ENCODE data around the gene MDH1B. TPM values are rescaled to one million over a fixed set of nuclear protein-coding genes. Genes with fewer than 3 reads are reported as not detected.
"Not testable (repeated sequence)": the region's sequence is repeated elsewhere in the genome, so short reads cannot be mapped to it uniquely, and the experiment has no call there.

The MDH1B gene
- total RNA-seq, 1 experiment from 2014 or later = 0.85 TPM

- POLR2A ChIA-PET = no interaction called here
- ATAC-seq (no peak), DNase-seq (ENCODE audit: low read depth, low spot score) (no peak)
- TF ChIP-seq POLR2AphosphoS5 (IDR thresholded peaks at IDR 0.05; ENCODE audit: low read depth, low read length) (no peak), REST (IDR thresholded peaks at IDR 0.05; ENCODE audit: insufficient read depth in 1 of 2, low read depth in 2 of 2, low read length in 1 of 2) (no peak), CTCF (IDR thresholded peaks at IDR 0.05) (no peak), TCF7L2 (IDR thresholded peaks at IDR 0.05; ENCODE audit: low read depth, low read length) (no peak), SIN3A (IDR thresholded peaks at IDR 0.05; ENCODE audit: borderline replicate concordance, insufficient read depth, low read depth, low read length) (no peak)
- CTCF ChIA-PET = no interaction called here
- Histone ChIP-seq H3K36me3 (ENCODE audit: control insufficient read depth, insufficient read depth, low read length) (no peaks in the 10 kb centered on the region), H3K27ac (ENCODE audit: low read length) (no peak within 1 kb of the TSS), H3K27me3 (ENCODE audit: control insufficient read depth, insufficient read depth, low read length) (no peaks in the 10 kb centered on the region), H3K4me1 (ENCODE audit: control insufficient read depth, insufficient read depth, low read length) (no peaks in the 10 kb centered on the region; the same call in 1 of the 2 replicates), H3K4me3 (ENCODE audit: low read depth in 2 of 2, low read length in 2 of 2) (no peak within 1 kb of the TSS), H3K9me3 (ENCODE audit: control insufficient read depth, insufficient read depth, low read depth, low read length) (no peaks in the 10 kb centered on the region)
- in situ Hi-C loops (cut with HindIII; ENCODE audit: low pct_unique_long_range_greater_than_20kb, low sequenced_read_pairs) = no loop called here
- no TSS peak for BruUV-seq (replicated peaks)
- intact Hi-C loops (cut with micrococcal nuclease; ENCODE audit: unreplicated experiment) = no loop called here
These were observed 46.8 kb downstream of the MDH1B start, which contains the start of gene DYTN for GRCh38 chr2:206718296-206718695. Gene DYTN, minus strand, starts transcription at chr2:206718396. Its CDS starts 117 bp downstream, at chr2:206718279.

- Histone ChIP-seq H3K9me3 (ENCODE audit: control insufficient read depth, insufficient read depth, low read depth, low read length) (no peaks in the 10 kb centered on the region), H3K36me3 (ENCODE audit: control insufficient read depth, insufficient read depth, low read length) (no peaks in the 10 kb centered on the region), H3K4me3 (ENCODE audit: low read depth in 2 of 2, low read length in 2 of 2) (no peak overlapping the region), H3K27me3 (ENCODE audit: control insufficient read depth, insufficient read depth, low read length) (no peaks in the 10 kb centered on the region), H3K4me1 (ENCODE audit: control insufficient read depth, insufficient read depth, low read length) (no peaks in the 10 kb centered on the region; the same call in 1 of the 2 replicates), H3K27ac (ENCODE audit: low read length) (no peak overlapping the region)
- in situ Hi-C loops (cut with HindIII; ENCODE audit: low pct_unique_long_range_greater_than_20kb, low sequenced_read_pairs) = no loop called here
- POLR2A ChIA-PET = no interaction called here
- no peak for ATAC-seq
- intact Hi-C loops (cut with micrococcal nuclease; ENCODE audit: unreplicated experiment) = no loop called here
- TF ChIP-seq POLR2AphosphoS5 (IDR thresholded peaks at IDR 0.05; ENCODE audit: low read depth, low read length) (no peak), REST (IDR thresholded peaks at IDR 0.05; ENCODE audit: insufficient read depth in 1 of 2, low read depth in 2 of 2, low read length in 1 of 2) (no peak), CTCF (IDR thresholded peaks at IDR 0.05) (no peak), SIN3A (IDR thresholded peaks at IDR 0.05; ENCODE audit: borderline replicate concordance, insufficient read depth, low read depth, low read length) (no peak), TCF7L2 (IDR thresholded peaks at IDR 0.05; ENCODE audit: low read depth, low read length) (no peak)
- no peak for DNase-seq (ENCODE audit: low read depth, low spot score)
- CTCF ChIA-PET = no interaction called here
- no TSS peak for BruUV-seq (replicated peaks)
These were observed 48.5 kb downstream of the MDH1B start for GRCh38 chr2:206716623-206717022.

GRCh38 chr2:206715183-206715582 lies 49.9 kb downstream of the MDH1B start:
- ATAC-seq; H3K27ac ChIP-seq (ENCODE audit: low read length); H3K27me3 ChIP-seq (ENCODE audit: control insufficient read depth, insufficient read depth, low read length); H3K9me3 ChIP-seq (ENCODE audit: control insufficient read depth, insufficient read depth, low read depth, low read length); H3K36me3 ChIP-seq (ENCODE audit: control insufficient read depth, insufficient read depth, low read length); BruUV-seq (replicated peaks); DNase-seq (ENCODE audit: low read depth, low spot score); in situ Hi-C loops (cut with HindIII; ENCODE audit: low pct_unique_long_range_greater_than_20kb, low sequenced_read_pairs); POLR2A ChIA-PET; intact Hi-C loops (cut with micrococcal nuclease; ENCODE audit: unreplicated experiment); H3K4me1 ChIP-seq (ENCODE audit: control insufficient read depth, insufficient read depth, low read length); CTCF ChIA-PET; H3K4me3 ChIP-seq (ENCODE audit: low read depth in 2 of 2, low read length in 2 of 2): not testable (repeated sequence)
